Right atrium auricular region (tissue), 2 donors: ENCODE results near the gene ZNRF4. TPM values are rescaled to one million over a fixed set of nuclear protein-coding genes. Genes with fewer than 3 reads are reported as not detected.

Experiments
- DNase-seq: peaks from one replicate; pipeline ENCODE4 v3.0.0-alpha.2; 2019; ENCODE audit warnings: low spot score
- H3K27ac ChIP-seq, 2 donors: fragments of 200-600 bp; sonication (generic); 1 replicate in 1 of 2; 2 replicates in 1 of 2; pipeline ENCODE4 v1.5.1; 2016 to 2019
- H3K27me3 ChIP-seq, 2 donors: fragments of 200-600 bp; sonication (generic); one replicate each; pipeline versions ENCODE4 v1.5.1 to v1.6.0; 2017 to 2019
- H3K36me3 ChIP-seq: fragments of 200-600 bp; sonication (generic); one replicate; pipeline ENCODE4 v1.5.1; 2016
- H3K4me1 ChIP-seq, 2 donors: fragments of 200-600 bp; sonication (generic); one replicate each; pipeline versions ENCODE4 v1.5.1 to v1.6.0; 2017 to 2019
- H3K4me3 ChIP-seq, 2 donors: fragments of 200-600 bp; sonication (generic); 1 replicate in 1 of 2; 2 replicates in 1 of 2; pipeline ENCODE4 v1.5.1; 2017 to 2019; ENCODE audit warnings: mild to moderate bottlenecking in 1 of 2, moderate library complexity in 1 of 2
- H3K9me3 ChIP-seq, 2 donors: fragments of 200-600 bp; sonication (generic); one replicate each; pipeline ENCODE4 v1.5.1; 2019
- total RNA-seq, 2 donors: library from RNA; depleted of rRNA; stranded (reverse); fragments of >200 nt; gene quantifications; one replicate each; pipeline ENCODE4 v1.1.0, GENCODE V29; 2016
- TF ChIP-seq, protein P1 (sequence below), 2 donors: fragments of 200-600 bp; sonication (generic); IDR thresholded peaks; one replicate each; pipeline ENCODE4 v1.5.1; 2019; ENCODE audit warnings: antibody characterized with exemption in 2 of 2

The ZNRF4 gene
- total RNA-seq, 2 donors from 2014 or later: not detected

DNA sequence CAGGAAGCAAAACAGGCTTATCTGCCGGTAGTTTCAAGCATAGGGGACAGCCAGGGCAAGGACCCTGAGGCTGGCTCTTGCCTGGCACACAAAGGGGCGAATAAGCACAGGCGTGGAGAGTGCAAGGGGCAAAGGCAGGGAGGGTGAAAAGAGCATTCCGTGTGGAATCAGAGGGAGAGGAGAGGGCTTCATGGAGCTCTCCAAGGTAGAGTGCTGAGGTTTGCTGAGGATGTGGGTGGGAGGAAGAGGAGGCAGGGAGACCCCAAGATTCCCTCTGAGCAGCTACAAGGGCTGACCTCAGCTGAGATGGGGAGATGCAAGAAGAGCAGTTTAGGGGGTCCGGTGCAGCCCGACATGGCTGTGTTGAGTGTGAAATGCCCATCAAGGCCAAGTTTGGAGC, 36.5 kb upstream of the ZNRF4 start:
- Histone ChIP-seq H3K27ac (no peak overlapping the region), H3K36me3 (no peaks in the 10 kb centered on the region), H3K27me3 (no peaks in the 10 kb centered on the region), H3K9me3 (no peaks in the 10 kb centered on the region), H3K4me1 (no peaks in the 10 kb centered on the region), H3K4me3 (no peak overlapping the region)
- DNase-seq: no peak
- TF ChIP-seq, protein P1, sequence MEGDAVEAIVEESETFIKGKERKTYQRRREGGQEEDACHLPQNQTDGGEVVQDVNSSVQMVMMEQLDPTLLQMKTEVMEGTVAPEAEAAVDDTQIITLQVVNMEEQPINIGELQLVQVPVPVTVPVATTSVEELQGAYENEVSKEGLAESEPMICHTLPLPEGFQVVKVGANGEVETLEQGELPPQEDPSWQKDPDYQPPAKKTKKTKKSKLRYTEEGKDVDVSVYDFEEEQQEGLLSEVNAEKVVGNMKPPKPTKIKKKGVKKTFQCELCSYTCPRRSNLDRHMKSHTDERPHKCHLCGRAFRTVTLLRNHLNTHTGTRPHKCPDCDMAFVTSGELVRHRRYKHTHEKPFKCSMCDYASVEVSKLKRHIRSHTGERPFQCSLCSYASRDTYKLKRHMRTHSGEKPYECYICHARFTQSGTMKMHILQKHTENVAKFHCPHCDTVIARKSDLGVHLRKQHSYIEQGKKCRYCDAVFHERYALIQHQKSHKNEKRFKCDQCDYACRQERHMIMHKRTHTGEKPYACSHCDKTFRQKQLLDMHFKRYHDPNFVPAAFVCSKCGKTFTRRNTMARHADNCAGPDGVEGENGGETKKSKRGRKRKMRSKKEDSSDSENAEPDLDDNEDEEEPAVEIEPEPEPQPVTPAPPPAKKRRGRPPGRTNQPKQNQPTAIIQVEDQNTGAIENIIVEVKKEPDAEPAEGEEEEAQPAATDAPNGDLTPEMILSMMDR (IDR thresholded peaks at IDR 0.05): no peak

DNA sequence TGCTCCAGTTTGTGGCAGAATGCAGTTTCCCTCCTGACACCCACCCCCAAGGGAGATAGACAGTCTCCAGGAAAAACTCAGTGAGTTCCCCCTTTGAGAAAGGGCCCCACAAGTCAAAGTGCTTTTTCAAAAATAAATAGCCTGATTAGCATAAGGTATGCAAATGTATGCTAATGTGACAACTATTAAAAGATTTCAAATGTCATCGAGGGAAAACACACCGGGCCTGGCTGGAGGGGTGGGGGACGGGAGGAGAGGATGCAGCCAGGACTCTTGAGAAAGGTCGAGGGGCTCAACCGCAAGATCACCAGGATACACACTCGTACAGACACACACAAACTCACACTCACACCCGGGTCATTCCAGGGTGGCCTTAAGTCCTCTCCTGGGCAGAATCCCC, 34.3 kb upstream of the ZNRF4 start:
- no peak for DNase-seq
- no peak overlapping the region for H3K27ac ChIP-seq
- TF ChIP-seq, protein P1 (IDR thresholded peaks at IDR 0.05): no peak
- no peaks in the 10 kb centered on the region for H3K36me3 ChIP-seq
- H3K4me3 ChIP-seq: no peak overlapping the region
- H3K4me1 ChIP-seq: no peaks in the 10 kb centered on the region
- no peaks in the 10 kb centered on the region for H3K27me3 ChIP-seq
- no peaks in the 10 kb centered on the region for H3K9me3 ChIP-seq

DNA sequence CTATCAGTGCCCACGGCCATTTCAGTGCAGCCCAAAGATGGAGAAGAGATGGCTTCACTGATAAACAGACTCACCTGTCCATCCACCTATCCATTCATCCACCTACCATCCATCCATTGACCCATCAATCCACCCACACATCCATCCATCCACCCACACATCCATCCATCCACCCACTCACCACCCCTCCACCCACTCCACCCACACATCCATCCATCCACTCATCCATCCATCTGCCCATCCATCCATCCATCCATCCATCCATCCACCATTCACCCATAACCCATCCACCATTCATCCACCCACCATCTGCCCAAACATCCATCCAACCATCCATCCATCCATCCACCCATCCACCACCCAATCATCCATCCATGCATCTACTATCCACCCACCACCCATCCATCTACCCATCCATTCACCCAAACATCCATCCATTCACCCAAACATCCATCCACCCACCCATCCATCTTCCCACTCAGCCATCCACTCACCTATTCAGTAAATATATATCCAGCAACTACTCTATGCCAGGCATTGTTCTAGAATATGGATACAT, 31.6 kb upstream of the ZNRF4 start:
- Histone ChIP-seq H3K36me3 (no peaks in the 10 kb centered on the region), H3K27ac (no peak overlapping the region), H3K4me3 (no peak overlapping the region), H3K4me1 (no peaks in the 10 kb centered on the region), H3K27me3 (no peaks in the 10 kb centered on the region), H3K9me3 (no peaks in the 10 kb centered on the region)
- DNase-seq: no peak
- TF ChIP-seq, protein P1 (IDR thresholded peaks at IDR 0.05): no peak

DNA sequence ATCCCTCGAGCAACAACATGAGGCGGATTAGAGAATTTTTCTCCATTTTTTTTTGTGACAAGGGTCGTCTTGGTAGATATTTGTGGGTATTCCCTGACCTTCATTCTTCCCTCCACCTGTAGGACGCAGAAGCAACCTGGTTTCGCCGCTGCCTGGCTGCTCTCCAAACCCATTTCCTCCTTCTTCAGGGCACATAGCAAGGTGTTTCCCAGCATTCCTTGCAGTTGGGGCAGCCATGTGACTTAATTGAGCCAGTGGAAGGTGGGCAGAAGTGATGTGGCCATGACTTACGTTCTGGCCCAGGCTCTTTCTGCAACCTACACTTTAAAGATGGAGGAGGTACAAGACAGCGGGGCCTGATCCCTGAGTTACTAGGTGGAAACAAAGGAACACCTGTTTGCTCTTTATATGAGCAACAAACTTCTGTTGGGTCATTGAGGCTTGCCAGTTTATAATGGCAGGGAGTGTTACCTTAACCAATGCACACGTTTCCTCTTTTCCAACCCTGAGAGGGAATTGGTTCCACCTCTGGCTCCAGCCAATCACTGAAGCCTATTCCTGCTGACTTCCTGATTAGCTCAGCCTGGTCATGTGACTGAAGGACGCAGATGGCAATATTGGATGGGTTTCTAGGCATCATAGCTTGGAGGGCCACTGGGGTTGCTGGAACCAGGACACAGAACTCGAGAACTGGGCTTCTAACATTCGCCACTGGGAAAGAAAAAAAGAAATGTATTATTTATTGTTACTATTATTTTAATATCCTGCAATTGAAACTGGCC, 30.8 kb upstream of the ZNRF4 start:
- H3K9me3 ChIP-seq: no peaks in the 10 kb centered on the region
- no peaks in the 10 kb centered on the region for H3K27me3 ChIP-seq

DNA sequence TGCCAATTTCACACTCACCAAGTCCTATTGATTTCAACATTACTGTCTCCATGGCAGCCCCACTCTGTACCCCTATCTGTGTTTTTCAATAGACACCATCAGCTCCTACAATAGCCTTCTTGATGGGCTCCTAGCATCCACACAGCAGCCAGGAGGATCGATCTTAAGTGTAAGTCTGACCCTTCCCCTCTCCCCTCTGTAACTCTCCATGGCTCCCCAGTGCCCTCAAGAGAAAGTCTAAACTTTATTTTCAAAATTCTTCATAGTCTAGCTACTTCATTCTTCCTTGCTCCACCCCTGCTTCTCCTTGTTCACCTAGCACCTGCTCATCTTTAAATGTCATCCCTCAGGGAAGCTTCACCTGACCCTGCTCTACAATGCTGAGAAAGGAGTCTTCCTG, 30.0 kb upstream of the ZNRF4 start:
- Histone ChIP-seq H3K27ac (no peak overlapping the region), H3K27me3 (no peaks in the 10 kb centered on the region)

More for the DNA sequence above, 30.8 kb upstream of the ZNRF4 start:
- no peak overlapping the region for H3K27ac ChIP-seq
- H3K4me3 ChIP-seq: no peak overlapping the region
- H3K36me3 ChIP-seq: no peaks in the 10 kb centered on the region
- TF ChIP-seq, protein P1 (IDR thresholded peaks at IDR 0.05): no peak
- no peak for DNase-seq
- no peaks in the 10 kb centered on the region for H3K4me1 ChIP-seq

More for the DNA sequence above, 30.0 kb upstream of the ZNRF4 start:
- Histone ChIP-seq H3K4me1 (no peaks in the 10 kb centered on the region), H3K4me3 (no peak overlapping the region), H3K36me3 (no peaks in the 10 kb centered on the region), H3K9me3 (no peaks in the 10 kb centered on the region)
- no peak for DNase-seq
- TF ChIP-seq, protein P1 (IDR thresholded peaks at IDR 0.05): no peak
